Adipocyte (in vitro differentiated cells): Measurements from ENCODE around the gene EHBP1.
A peak's percentile ranks its signal among the peaks of the same experiment; 100 is the strongest.

Experiments used
- DNase-seq: peaks from one replicate; pipeline ENCODE4 v3.0.0-alpha.2; 2015; ENCODE audit warnings: low read depth
- H3K27me3 ChIP-seq: replicated peaks from 2 replicates; pipeline ENCODE4 v1.7.0; 2013; ENCODE audit warnings: mild to moderate bottlenecking, low read length, moderate library complexity; ENCODE audit not compliant: control insufficient read depth, insufficient read depth
- H3K36me3 ChIP-seq: 2 replicates; pipeline ENCODE4 v1.7.0; 2013; ENCODE audit warnings: low read length, mild to moderate bottlenecking, moderate library complexity; ENCODE audit not compliant: control insufficient read depth, insufficient read depth, severe bottlenecking
- H3K4me1 ChIP-seq: 2 replicates; pipeline ENCODE4 v1.7.0; 2013; ENCODE audit warnings: mild to moderate bottlenecking, low read length, moderate library complexity; ENCODE audit not compliant: control insufficient read depth, insufficient read depth
- H3K4me3 ChIP-seq: 2 replicates; pipeline ENCODE4 v1.7.0; 2013; ENCODE audit warnings: mild to moderate bottlenecking, low read length, moderate library complexity
- H3K9ac ChIP-seq: 2 replicates; pipeline ENCODE4 v1.7.0; 2013; ENCODE audit warnings: mild to moderate bottlenecking, low read length, moderate library complexity
- H3K9me3 ChIP-seq: 2 replicates; pipeline ENCODE4 v1.7.0; 2013; ENCODE audit warnings: mild to moderate bottlenecking, low read length, moderate library complexity; ENCODE audit not compliant: control insufficient read depth

Gene EHBP1

DNA sequence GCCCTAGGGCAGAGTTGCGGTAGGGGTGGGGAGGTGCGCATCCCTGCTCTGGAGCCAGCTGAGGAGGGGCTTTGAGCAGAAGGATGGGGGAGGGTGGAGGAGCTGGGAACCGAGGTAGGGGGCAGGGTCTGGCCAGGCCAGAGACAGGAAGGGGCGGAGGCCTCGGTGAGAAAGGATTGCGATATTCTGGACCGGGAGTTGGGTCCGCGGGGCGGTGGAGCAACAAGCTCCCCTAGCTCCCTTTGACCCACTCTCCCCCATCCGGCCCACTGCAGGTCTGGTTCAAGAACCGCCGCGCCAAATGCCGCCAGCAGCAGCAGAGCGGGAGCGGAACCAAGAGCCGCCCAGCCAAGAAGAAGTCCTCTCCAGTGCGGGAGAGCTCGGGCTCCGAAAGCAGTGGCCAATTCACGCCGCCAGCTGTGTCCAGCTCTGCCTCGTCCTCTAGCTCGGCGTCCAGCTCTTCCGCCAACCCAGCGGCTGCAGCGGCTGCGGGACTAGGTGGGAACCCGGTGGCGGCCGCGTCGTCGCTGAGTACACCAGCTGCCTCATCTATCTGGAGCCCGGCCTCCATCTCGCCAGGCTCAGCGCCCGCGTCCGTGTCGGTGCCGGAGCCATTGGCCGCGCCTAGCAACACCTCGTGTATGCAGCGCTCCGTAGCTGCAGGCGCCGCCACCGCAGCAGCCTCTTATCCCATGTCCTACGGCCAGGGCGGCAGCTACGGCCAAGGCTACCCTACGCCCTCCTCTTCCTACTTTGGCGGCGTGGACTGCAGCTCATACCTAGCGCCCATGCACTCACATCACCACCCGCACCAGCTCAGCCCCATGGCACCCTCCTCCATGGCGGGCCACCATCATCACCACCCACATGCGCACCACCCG, 350.0 kb downstream of the EHBP1 start:
- Histone ChIP-seq H3K36me3 (no peaks in the 10 kb centered on the region), H3K4me3 (peak overlapping the region; percentile 66), H3K4me1 (peaks cover 32% of the 10 kb centered on the region), H3K9ac (no peak overlapping the region), H3K27me3 (peaks cover 61% of the 10 kb centered on the region), H3K9me3 (peaks cover 2% of the 10 kb centered on the region)
- DNase-seq: peak; percentile 36

DNA sequence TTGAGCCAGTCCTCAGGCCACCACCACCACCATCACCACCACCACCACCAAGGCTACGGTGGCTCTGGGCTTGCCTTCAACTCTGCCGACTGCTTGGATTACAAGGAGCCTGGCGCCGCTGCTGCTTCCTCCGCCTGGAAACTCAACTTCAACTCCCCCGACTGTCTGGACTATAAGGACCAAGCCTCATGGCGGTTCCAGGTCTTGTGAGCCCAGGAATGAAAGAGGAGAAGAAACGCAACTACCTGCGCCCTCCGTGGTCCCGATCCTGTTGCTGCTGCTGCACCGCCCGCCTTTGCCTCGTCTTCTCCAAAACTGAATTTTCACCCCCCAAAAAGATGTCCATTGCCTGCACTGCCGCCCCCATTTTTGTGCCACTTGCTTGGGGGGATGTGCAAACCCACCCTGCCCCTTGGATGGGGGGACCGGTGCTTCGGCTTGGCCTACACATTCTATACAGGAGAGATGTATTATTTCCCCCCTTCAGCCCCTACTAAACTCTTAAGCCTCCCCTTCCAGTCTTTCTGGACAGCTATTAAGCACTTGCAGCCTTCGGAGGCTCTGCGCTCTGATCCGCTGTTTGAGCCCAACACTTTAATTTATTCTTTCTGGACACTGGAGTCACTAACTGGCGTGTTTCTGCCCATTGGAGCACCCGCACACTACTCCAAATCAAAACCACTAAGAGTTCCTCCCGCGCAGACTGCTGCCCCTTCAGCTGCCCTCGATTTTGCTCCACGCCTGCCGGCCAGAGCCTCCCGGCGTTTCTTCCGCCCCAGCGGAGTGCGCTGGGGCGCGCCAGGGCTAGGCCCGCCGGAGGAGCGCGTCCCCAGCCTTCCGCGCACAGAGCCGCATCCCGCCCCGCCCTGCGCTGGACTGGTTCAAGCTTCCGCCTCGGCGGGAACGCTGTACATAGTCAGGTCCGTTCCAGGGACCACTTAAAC, 350.9 kb downstream of the EHBP1 start:
- Histone ChIP-seq H3K27me3 (peaks cover 70% of the 10 kb centered on the region), H3K36me3 (no peaks in the 10 kb centered on the region), H3K9me3 (peaks cover 2% of the 10 kb centered on the region), H3K4me1 (peaks cover 28% of the 10 kb centered on the region), H3K4me3 (peak overlapping the region; percentile 66), H3K9ac (no peak overlapping the region)
- peak; percentile 27 for DNase-seq

- Histone ChIP-seq H3K9me3 (peaks cover 2% of the 10 kb centered on the region), H3K27me3 (peaks cover 80% of the 10 kb centered on the region), H3K4me1 (peaks cover 28% of the 10 kb centered on the region), H3K4me3 (no peak overlapping the region), H3K9ac (no peak overlapping the region), H3K36me3 (no peaks in the 10 kb centered on the region)
- no peak for DNase-seq
Observed at GRCh38 chr2:63057249-63058143, 352.0 kb downstream of the EHBP1 start.

DNA sequence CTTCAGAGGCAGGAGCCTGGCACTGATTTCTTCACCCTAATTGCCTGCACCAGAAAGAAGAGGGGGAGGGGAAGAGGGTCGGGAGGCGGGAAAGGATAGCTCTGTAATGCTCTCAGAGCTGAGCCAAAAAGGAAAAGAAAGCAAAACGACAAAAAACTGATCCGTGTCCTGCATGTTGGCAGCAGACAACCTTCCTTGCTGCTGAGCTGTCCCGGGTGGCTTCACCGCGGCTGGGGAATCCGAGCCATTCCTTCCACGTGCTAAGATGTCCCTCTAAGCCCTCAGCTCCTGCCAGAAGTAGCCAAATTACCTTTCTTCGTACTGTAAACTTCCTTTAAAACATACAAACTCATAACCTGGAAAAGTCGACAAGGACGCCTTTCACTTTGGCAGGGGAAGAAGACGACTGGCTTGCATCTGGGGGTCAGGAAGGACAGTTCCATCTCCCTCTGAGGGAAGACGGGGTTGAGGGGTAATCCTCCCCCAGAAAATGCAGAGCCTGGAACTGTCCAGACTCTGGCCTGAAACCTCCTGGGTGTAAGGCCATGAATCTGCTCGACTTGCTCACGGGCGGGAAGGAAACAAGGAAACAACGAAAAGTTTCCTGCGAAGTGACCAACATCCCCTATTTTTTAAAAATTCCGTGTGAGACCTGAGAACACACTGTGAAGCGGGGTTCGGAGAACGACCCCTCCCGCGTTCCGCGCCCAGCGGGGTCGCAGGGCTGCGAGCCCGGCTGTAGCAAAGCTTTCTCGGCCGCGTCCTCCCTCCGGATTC, 352.8 kb downstream of the EHBP1 start:
- peak; percentile 28 for DNase-seq
- H3K4me1 ChIP-seq: peaks cover 28% of the 10 kb centered on the region
- peak overlapping the region; percentile 33 for H3K4me3 ChIP-seq
- H3K9ac ChIP-seq: no peak overlapping the region
- H3K9me3 ChIP-seq: peaks cover 2% of the 10 kb centered on the region
- H3K36me3 ChIP-seq: no peaks in the 10 kb centered on the region
- peaks cover 86% of the 10 kb centered on the region for H3K27me3 ChIP-seq

- H3K4me1 ChIP-seq: peaks cover 28% of the 10 kb centered on the region
- H3K9me3 ChIP-seq: peaks cover 2% of the 10 kb centered on the region
- H3K27me3 ChIP-seq: peaks cover 81% of the 10 kb centered on the region
- H3K9ac ChIP-seq: no peak overlapping the region
- H3K4me3 ChIP-seq: peak overlapping the region; percentile 33
- no peak for DNase-seq
- no peaks in the 10 kb centered on the region for H3K36me3 ChIP-seq
Observed at GRCh38 chr2:63058921-63059792, 353.6 kb downstream of the EHBP1 start.

DNA sequence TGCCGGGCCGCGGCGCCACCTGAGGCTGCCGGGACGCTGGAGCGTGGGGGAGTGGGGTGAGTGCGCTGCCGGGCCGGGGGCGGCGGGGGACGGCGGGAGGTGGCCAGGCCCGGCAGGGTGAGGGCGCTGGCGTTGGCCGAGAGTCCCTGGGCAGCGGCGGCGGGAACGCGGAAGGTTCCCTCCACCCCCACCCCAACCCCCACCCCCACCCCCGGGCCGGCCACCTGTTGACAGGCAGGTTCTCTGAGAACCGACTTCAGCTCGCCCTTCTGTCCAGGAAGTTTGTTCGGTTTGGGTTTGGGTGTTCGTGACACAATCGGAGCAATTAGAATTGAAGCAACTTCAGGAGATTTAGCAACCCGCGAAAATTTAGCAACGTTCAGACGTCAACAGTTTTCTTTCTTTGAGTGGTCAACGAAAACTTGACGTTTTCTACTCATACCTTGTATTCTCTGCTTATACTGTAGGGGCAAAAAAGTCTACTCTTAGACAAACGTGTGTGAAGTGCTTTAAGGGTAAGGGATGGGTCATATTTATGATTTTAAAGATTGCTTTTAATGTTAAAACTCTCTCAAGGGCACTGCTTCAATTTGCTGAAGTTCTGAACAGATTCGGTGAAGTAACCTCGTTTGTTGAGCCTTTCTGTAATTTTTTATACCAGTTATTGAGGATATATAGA, 354.4 kb downstream of the EHBP1 start:
- H3K9me3 ChIP-seq: peaks cover 2% of the 10 kb centered on the region
- H3K36me3 ChIP-seq: no peaks in the 10 kb centered on the region
- no peak for DNase-seq
- H3K4me1 ChIP-seq: peaks cover 28% of the 10 kb centered on the region
- no peak overlapping the region for H3K4me3 ChIP-seq
- H3K9ac ChIP-seq: no peak overlapping the region
- peaks cover 77% of the 10 kb centered on the region for H3K27me3 ChIP-seq

DNA sequence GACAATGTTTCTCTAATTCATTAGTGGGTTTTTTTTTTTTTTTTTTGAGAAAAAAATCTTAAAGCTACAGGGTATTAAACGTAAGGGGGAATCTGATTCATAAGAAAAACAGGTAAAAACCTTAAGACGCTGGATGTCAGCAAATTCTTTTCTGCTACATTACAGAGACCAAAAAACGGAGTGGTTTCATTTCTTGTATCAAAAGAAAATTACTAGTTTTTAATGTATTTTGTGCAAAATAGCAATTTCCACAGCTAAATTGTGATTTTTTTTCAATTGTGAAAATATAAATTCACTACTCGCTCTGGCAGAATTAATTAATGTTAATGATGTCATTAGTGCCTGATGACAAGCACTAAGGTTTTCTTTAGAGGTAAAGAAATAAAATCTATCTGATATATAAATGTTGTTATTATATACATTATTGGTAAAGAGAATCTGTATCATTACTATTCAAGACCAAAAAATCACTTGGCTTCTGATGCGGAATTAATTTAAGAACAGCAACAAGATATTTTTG, 355.0 kb downstream of the EHBP1 start:
- H3K4me1 ChIP-seq: peaks cover 25% of the 10 kb centered on the region
- no peak overlapping the region for H3K4me3 ChIP-seq

DNA sequence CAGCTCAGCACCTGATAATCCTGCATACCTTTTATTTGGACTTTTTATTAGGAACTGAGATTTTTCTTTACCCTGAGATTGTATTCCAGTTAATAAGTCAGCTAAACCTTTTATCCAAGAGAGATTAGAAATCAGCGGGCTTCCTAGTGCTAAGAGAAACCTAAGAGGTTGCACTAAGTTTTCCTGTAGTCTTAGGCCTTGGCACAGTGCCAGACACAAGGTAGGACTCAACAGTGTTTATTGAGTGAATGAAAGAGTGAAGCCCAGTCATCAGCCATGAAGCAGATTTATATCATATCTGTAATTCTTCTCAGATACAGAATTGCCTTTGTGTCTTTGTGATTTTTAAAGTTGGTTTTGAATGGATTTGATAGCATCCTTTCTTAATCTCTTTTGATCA, 358.7 kb downstream of the EHBP1 start:
- H3K4me1 ChIP-seq: peaks cover 5% of the 10 kb centered on the region
- H3K36me3 ChIP-seq: no peaks in the 10 kb centered on the region
- H3K9me3 ChIP-seq: no peaks in the 10 kb centered on the region
- no peak overlapping the region for H3K4me3 ChIP-seq
- peaks cover 64% of the 10 kb centered on the region for H3K27me3 ChIP-seq
- no peak for DNase-seq
- no peak overlapping the region for H3K9ac ChIP-seq

More for the DNA sequence above, 355.0 kb downstream of the EHBP1 start:
- no peak for DNase-seq
- Histone ChIP-seq H3K9me3 (peaks cover 2% of the 10 kb centered on the region), H3K27me3 (peaks cover 79% of the 10 kb centered on the region), H3K36me3 (no peaks in the 10 kb centered on the region), H3K9ac (no peak overlapping the region)

DNA sequence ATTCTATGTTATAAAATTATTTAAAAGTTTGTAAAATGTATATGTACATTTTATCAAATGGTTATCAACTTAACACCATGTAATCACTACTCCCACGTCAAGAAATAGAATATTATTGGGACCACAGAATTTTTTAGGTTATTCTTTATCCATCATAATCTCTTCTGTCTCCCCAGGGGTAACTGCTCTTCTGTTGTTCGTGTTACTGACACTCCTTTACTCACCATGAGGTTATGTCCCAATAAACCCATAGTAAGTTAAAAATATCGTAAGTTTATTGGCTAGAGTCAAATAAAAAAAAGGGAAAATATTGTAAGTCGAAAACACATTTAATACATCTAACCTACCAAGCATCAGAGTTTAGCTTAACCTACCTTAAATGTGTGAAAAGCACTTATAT, 359.1 kb downstream of the EHBP1 start:
- Histone ChIP-seq H3K9ac (no peak overlapping the region), H3K4me3 (no peak overlapping the region), H3K36me3 (no peaks in the 10 kb centered on the region), H3K9me3 (no peaks in the 10 kb centered on the region), H3K27me3 (peaks cover 61% of the 10 kb centered on the region), H3K4me1 (peaks cover 3% of the 10 kb centered on the region)
- DNase-seq: no peak
